Stimulated activated CD4-positive, alpha-beta T cell treated with anti-CD3 and anti-CD28 coated beads, Interleukin-12 subunit alpha, Interleukin-12 subunit beta, amount 100 ng/mL, for 24 hours (primary cell): Measurements from ENCODE around the gene OTUD5.
A peak's percentile ranks its signal among the peaks of the same experiment; 100 is the strongest.
"Not testable (repeated sequence)": the region's sequence is repeated elsewhere in the genome, so short reads cannot be mapped to it uniquely, and the experiment has no call there.

Source experiments
- DNase-seq, 2 experiments: peaks; one replicate each; pipeline ENCODE4 v3.0.0-alpha.2; 2020; ENCODE audit warnings: low read depth in 2 of 2

OTUD5 gene

GRCh38 chrX:48957477-48957826 lies at the start of gene OTUD5:
TSS of gene OTUD5 (minus strand) at chrX:48957607. CDS start at chrX:48957570, 37 bp downstream.
- peak; percentile 41 to 55 for DNase-seq

- no peak for DNase-seq
Observed at GRCh38 chrX:49003696-49004095, 46.3 kb upstream of the OTUD5 start.

- peak; percentile 41 to 49 for DNase-seq
Observed at GRCh38 chrX:49002091-49002935, 44.9 kb upstream of the OTUD5 start, which contains the start of gene GRIPAP1. TSS of gene GRIPAP1 (minus strand) at chrX:49002264. CDS start at chrX:49002229, 35 bp downstream.

- DNase-seq = peak; percentile 2 to 15
Observed at GRCh38 chrX:49001521-49002090, 44.2 kb upstream of the OTUD5 start.

- DNase-seq = no peak
Observed at GRCh38 chrX:49000636-49001035, 43.2 kb upstream of the OTUD5 start.

- no peak for DNase-seq
Observed at GRCh38 chrX:48999030-48999429, 41.6 kb upstream of the OTUD5 start.

- DNase-seq = no peak
Observed at GRCh38 chrX:48998391-48998790, 41.0 kb upstream of the OTUD5 start.

GRCh38 chrX:48997865-48998264 lies 40.5 kb upstream of the OTUD5 start:
- no peak for DNase-seq

GRCh38 chrX:48997455-48997854 lies 40.0 kb upstream of the OTUD5 start:
- no peak for DNase-seq

- no peak for DNase-seq
Observed at GRCh38 chrX:48996969-48997368, 39.6 kb upstream of the OTUD5 start.

- DNase-seq = no peak
Observed at GRCh38 chrX:48992341-48992740, 34.9 kb upstream of the OTUD5 start.

GRCh38 chrX:48989483-48989882 lies 32.1 kb upstream of the OTUD5 start:
- no peak for DNase-seq

GRCh38 chrX:48983896-48984295 lies 26.5 kb upstream of the OTUD5 start:
- DNase-seq = no peak

GRCh38 chrX:48983081-48983480 lies 25.7 kb upstream of the OTUD5 start:
- DNase-seq = no peak

GRCh38 chrX:48981178-48981577 lies 23.8 kb upstream of the OTUD5 start:
- DNase-seq = no peak

GRCh38 chrX:48980341-48980740 lies 22.9 kb upstream of the OTUD5 start:
- DNase-seq = not testable (repeated sequence)

- DNase-seq = no peak
Observed at GRCh38 chrX:48978226-48978625, 20.8 kb upstream of the OTUD5 start.

- no peak for DNase-seq
Observed at GRCh38 chrX:48976086-48976485, 18.7 kb upstream of the OTUD5 start.

- no peak for DNase-seq
Observed at GRCh38 chrX:48975541-48975940, 18.1 kb upstream of the OTUD5 start.

GRCh38 chrX:48975041-48975440 lies 17.6 kb upstream of the OTUD5 start:
- DNase-seq = no peak

- DNase-seq = no peak
Observed at GRCh38 chrX:48974574-48974973, 17.2 kb upstream of the OTUD5 start.

GRCh38 chrX:48974033-48974432 lies 16.6 kb upstream of the OTUD5 start:
- no peak for DNase-seq
